NCI-H1105 (cell line): ENCODE measurements around the gene ZFYVE28.
A peak's percentile ranks its signal among the peaks of the same experiment; 100 is the strongest.
"Not testable (repeated sequence)": the region's sequence is repeated elsewhere in the genome, so short reads cannot be mapped to it uniquely, and the experiment has no call there.

Experiments
- DNase-seq: peaks from one replicate; lab custom pipeline; 2025; lab: John Stamatoyannopoulos, UW

ZFYVE28 gene

GRCh38 chr4:2417765-2418649 is at the start of gene ZFYVE28:
TSS of gene ZFYVE28 (minus strand) at chr4:2418645. CDS start at chr4:2418323, 322 bp downstream.
- no peak for DNase-seq

- DNase-seq = not testable (repeated sequence)
Observed at GRCh38 chr4:2465544-2465943, 47.1 kb upstream of the ZFYVE28 start.

- DNase-seq = no peak
Observed at GRCh38 chr4:2465032-2465431, 46.6 kb upstream of the ZFYVE28 start.

- DNase-seq = no peak
Observed at GRCh38 chr4:2462992-2463762, 44.7 kb upstream of the ZFYVE28 start.

- DNase-seq = peak; percentile 29
Observed at GRCh38 chr4:2462218-2462991, 44.0 kb upstream of the ZFYVE28 start.

GRCh38 chr4:2461246-2461960 is 43.0 kb upstream of the ZFYVE28 start:
- no peak for DNase-seq

- no peak for DNase-seq
Observed at GRCh38 chr4:2459589-2460349, 41.3 kb upstream of the ZFYVE28 start.

- peak; percentile 22 for DNase-seq
Observed at GRCh38 chr4:2458546-2459491, 40.4 kb upstream of the ZFYVE28 start.

GRCh38 chr4:2457481-2458295 is 39.2 kb upstream of the ZFYVE28 start:
- no peak for DNase-seq

GRCh38 chr4:2451821-2452785 is 33.7 kb upstream of the ZFYVE28 start:
- DNase-seq = no peak

GRCh38 chr4:2451036-2451520 is 32.6 kb upstream of the ZFYVE28 start:
- no peak for DNase-seq

- DNase-seq = no peak
Observed at GRCh38 chr4:2450394-2451035, 32.1 kb upstream of the ZFYVE28 start.

GRCh38 chr4:2449511-2450392 is 31.3 kb upstream of the ZFYVE28 start:
- DNase-seq = no peak

GRCh38 chr4:2449051-2449450 is 30.6 kb upstream of the ZFYVE28 start:
- DNase-seq = no peak

GRCh38 chr4:2448589-2448988 is 30.1 kb upstream of the ZFYVE28 start:
- no peak for DNase-seq
